GM23338 (cell line): ENCODE data around the gene GRAMD1B. TPM values are rescaled to one million over a fixed set of nuclear protein-coding genes. Genes with fewer than 3 reads are reported as not detected.

Experiments
- CREB1 ChIP-seq: fragments of 250-450 bp; sonication (Bioruptor Pico); IDR thresholded peaks from 2 replicates; pipeline ENCODE4 v1.5.0; 2020; ENCODE audit warnings: low read depth, mild to moderate bottlenecking, moderate library complexity
- JUNB ChIP-seq: IDR thresholded peaks from one replicate; pipeline ENCODE4 v1.6.1; 2016; ENCODE audit warnings: antibody characterized with exemption; ENCODE audit not compliant: unreplicated experiment
- NANOG ChIP-seq: IDR thresholded peaks from 2 replicates; pipeline ENCODE4 v1.6.1; 2016; ENCODE audit warnings: antibody characterized with exemption, borderline replicate concordance
- ZNF114 ChIP-seq: fragments of 250-450 bp; sonication (Bioruptor Pico); IDR thresholded peaks from 2 replicates; pipeline ENCODE4 v1.5.0; 2020; ENCODE audit warnings: mild to moderate bottlenecking, moderate library complexity
- ZNF331 ChIP-seq: fragments of 250-450 bp; sonication (Bioruptor Pico); IDR thresholded peaks from 2 replicates; pipeline ENCODE4 v1.5.0; 2020; ENCODE audit warnings: low read depth, mild to moderate bottlenecking, moderate library complexity
- ZNF462 ChIP-seq: fragments of 250-450 bp; sonication (Bioruptor Pico); IDR thresholded peaks from 2 replicates; pipeline ENCODE4 v1.5.0; 2020; ENCODE audit warnings: mild to moderate bottlenecking, moderate library complexity
- polyA plus RNA-seq: library from polyadenylated mRNA; unstranded; fragments of >200 nt; fragmentation: Nextera tagmentation; extraction: Ambion mirVana; gene quantifications from 2 replicates; pipeline ENCODE4 v1.2.1, GENCODE V29; 2016
- total RNA-seq: library from RNA; depleted of rRNA; stranded (reverse); fragments of >200 nt; shearing (Covaris generic); gene quantifications from 2 replicates; pipeline ENCODE4 v1.2.3, GENCODE V29; 2014
- TF ChIP-seq, protein P1 (sequence below), 2 experiments: fragments of 200-600 bp in 1 of 2; sonication (generic) in 1 of 2; conservative IDR thresholded peaks; 2 replicates each; pipeline versions ENCODE4 v1.5.1 to v1.6.1; 2016 to 2017; ENCODE audit warnings: antibody characterized with exemption in 2 of 2, low read depth in 2 of 2, mild to moderate bottlenecking in 2 of 2, moderate library complexity in 1 of 2

GRAMD1B gene
- total and polyA plus RNA-seq, 2 experiments from 2014 or later = 3.7 to 24.3 TPM

DNA sequence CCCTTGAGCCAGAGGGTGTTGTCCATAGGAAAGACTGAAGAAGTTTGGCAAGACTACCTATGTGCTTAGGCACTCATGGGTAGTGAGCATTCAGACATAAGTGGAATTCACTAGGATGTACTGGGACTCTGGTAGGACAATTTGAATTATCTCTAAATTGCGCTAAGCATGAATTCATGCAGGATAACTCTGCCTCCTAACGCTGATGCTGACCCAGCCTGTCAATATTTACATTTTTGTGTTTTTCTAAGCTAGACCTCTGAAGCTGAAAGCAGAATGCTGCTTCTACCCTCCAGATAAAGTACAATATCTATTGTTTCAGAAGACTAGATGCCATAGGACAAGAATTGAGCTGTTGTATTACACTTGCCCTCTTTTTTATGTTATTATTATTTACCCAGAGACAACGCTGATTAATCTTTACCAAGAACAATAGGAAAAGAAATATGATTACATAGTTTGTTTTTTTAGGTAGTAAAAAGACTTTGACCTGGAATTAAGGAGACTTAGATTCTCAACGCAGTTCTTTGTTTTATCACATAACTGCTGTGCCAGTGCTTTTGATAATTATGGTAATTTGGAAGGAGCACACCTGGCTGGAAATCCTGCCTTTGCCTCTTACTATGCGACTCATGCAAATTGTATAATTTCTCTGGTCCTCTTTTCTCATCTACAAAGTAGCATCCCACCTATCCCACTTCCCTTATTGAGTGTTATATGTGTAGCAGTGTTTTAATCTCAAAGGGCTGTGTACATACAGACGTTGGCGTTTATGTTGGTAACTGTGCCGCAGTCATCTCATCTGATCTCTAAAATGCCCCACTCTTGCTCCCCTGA is 21.2 kb upstream of the GRAMD1B start (continued):
- no peak for TF ChIP-seq ZNF462
- no peak for TF ChIP-seq ZNF331 (CRISPR knock-in tag)
- TF ChIP-seq ZNF114 (CRISPR knock-in tag) = no peak
- no peak for TF ChIP-seq NANOG
- TF ChIP-seq JUNB = no peak
- no peak for TF ChIP-seq CREB1 (CRISPR knock-in tag)
- TF ChIP-seq, protein P1, sequence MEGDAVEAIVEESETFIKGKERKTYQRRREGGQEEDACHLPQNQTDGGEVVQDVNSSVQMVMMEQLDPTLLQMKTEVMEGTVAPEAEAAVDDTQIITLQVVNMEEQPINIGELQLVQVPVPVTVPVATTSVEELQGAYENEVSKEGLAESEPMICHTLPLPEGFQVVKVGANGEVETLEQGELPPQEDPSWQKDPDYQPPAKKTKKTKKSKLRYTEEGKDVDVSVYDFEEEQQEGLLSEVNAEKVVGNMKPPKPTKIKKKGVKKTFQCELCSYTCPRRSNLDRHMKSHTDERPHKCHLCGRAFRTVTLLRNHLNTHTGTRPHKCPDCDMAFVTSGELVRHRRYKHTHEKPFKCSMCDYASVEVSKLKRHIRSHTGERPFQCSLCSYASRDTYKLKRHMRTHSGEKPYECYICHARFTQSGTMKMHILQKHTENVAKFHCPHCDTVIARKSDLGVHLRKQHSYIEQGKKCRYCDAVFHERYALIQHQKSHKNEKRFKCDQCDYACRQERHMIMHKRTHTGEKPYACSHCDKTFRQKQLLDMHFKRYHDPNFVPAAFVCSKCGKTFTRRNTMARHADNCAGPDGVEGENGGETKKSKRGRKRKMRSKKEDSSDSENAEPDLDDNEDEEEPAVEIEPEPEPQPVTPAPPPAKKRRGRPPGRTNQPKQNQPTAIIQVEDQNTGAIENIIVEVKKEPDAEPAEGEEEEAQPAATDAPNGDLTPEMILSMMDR (conservative IDR thresholded peaks at IDR 0.05; ENCODE audit: low read depth in 2 of 2) = no peak
